ENCODE results near the gene PAIP2.
"Not testable (repeated sequence)": the region's sequence is repeated elsewhere in the genome, so short reads cannot be mapped to it uniquely, and the experiment has no call there.

Gene PAIP2

DNA sequence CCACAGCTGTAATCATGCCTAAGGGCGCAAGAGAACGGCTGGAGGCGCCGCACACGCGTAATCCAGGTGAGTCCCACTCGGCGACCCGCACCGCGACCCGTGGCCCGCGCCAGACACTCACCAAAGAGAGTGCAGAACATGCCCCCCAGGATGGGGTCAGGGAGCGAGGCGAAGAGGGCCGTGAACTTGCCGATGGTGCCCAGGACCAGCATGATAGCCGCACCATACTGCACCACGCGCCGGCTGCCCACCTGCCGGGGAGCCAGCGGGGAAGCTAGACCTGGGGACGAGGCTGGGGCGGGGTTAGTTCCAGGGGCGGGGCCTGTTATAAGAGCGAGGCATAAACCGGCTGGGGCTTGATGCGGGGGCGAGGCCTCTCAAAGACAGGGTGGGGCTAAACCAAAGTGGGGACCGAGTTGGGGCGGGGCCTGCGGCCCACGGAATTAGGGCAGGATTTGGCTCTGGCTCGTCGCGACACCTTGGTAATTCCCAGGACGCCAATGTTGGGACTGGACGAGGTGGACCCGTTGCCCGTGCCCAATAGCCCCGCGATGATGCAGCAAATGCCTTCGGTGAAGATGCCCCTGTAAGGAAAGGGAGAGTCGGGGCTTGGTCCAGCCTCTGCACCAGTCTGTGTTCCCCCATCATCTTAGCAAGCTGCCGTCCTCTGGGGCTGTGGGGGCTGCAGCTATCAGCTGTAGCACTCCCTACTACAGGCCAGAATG lies 36.6 kb downstream of the PAIP2 start:
- DNase-seq (ENCODE audit: low read depth in 1 of 2, low spot score in 1 of 2) = no peak

DNA sequence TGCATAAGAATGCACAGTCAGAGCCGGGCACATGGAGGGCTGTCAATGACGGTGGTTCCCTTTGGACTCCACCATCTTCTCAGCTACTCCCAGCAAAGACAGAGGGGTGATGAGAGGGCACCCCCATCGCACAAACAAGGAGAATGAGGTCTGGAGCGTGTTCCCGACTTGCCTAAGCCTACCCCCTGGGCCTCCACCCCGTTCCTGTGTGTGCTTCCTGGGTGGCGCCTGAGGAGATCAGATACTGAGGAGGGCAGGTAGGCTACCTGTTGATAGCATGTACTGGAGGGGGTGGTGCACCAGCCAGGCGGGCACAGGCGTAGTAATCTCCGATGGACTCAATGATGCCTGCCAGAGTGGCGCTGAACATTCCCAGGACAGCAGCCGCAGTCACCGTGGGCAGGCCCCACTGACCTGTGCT lies 37.3 kb downstream of the PAIP2 start:
- DNase-seq (ENCODE audit: low read depth in 1 of 2, low spot score in 1 of 2) = no peak

DNA sequence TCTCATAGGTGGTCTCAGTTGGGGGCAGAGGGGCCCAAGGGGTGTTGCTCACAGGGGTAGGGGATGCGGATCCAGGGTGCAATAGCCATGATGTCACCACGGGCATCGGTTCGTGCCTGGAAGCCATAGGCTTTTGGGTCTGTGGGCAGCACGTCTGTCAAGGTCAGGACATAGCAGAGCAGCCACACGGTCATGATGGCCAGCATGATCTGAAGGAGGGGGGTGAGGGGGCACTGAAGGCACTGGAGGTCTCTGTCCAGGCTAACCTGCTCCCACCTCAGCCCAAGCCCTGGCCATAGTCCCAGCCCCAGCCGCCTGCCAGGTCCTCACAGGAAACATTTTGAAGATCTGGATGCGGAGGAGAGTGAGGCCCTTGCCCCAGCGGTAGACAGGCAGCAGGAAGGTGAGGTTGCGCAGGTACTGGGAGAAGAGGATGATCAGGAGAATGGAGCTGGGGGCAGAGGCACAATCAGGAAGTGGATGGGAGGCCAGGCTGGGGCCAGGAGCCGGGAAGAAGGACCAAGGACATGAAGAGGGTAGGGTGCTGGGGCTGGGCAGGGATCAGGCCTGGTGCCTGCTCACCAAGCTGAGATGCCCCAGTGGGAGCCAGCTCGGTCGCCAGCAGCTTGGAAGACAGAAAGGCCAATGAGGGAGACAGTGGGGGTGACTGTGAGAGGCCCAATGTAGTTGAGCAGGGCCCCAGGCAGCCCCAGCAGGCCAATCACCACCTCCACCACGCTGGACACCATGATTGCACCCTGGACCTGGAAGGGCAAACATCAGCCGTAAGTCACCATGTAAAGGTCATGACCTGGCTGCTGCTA lies 38.2 kb downstream of the PAIP2 start:
- no peak for DNase-seq (ENCODE audit: low read depth in 1 of 2, low spot score in 1 of 2)

DNA sequence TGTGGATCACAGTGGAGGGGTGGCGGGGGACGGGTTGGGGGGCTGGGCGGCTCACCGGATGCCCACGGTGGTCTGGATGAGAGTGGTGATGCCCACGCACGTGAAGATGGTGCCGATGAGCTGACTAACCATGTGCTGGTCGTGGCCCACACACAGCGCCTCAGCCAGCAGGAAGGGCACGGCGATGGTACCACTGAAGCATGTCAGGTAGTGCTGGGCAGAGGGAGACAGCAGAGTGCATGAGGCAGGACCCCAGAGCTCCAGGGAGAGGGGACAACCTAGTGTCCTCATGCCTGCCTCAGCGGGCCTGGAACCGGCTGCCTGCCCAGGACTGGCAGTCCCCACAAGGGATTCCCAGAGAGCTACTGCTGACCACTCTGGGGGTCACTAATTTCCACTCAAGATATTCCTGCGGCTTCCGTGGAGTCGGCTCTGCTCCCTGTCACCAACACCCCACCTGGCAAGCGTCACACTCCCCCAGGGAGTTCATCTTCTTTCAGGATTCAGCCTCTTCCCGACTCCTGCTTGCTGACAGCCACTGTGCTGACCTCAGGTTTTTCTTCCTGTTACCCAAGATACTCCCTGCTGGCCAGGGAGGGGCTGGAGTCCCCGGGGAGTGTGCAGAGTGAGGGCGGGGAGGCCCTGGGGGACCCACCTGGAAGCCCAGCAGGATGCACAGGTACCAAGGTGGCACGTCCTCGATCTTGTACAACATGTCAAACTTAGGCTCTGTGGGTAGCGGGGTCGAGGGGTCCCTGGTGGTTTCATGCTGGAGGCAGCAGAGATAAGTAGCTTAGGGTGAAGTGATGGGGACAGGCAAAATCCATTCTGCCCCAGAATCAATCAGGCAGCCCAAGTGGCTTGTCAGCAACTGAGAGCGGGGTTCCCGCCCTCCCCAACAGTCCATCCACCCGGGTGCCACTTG lies 40.4 kb downstream of the PAIP2 start:
- DNase-seq (ENCODE audit: low read depth in 1 of 2, low spot score in 1 of 2) = no peak

DNA sequence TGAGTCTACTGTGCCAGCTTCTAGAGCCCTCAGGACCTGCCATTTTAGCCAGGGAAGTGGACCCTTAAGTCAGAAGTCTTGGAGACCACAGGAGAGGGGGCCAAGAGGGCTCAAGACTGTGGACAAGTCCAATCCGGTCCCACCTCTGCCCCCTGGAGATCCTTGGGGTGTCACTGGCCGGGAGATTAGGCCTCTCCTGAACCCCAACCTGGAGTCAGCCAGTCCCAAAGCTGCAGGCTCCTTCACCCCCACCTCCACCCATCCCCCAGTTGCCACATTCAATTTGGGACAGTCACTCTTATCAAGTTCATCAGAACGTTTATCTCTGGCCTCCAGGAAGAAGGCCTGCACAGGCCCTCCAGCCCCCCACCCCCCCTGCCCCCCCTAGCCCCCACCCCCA lies 41.2 kb downstream of the PAIP2 start:
- no peak for DNase-seq (ENCODE audit: low read depth in 1 of 2, low spot score in 1 of 2)

DNA sequence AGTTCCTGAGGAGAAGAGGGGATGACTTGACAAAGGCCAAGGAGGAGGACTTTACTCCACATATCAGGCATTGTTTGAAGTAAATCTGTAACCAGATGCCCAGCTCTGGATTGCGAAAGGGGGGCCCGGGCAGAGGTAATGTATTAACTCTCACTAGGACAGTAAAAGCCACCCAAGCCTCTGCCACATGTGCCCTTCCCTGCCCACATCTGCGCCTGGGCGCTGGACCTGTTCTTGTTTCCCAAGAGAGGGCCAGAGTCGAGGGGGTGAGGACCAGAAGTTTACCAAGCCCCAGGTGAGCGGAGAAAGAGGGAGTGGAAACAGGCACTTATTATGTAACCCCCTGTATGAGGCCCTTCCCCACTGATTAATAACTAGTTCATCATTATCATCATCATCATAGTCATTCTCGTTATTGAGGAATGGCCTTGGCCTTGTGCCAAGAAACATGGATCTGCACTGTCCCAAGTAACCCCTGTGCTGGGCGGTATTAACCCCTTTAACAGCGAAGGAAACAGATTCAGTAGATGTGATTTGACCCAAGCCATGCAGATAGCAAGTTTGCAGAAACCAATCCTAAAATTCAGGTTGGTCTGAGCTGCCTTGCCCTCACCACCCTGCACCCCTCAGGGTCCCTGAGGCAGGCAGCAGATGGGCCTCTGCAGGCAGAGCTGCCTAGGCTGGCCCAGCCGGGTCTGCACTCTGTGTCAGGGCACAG lies 41.8 kb downstream of the PAIP2 start, which contains the start of gene SLC23A1:
TSS of gene SLC23A1 (minus strand) at position 23 of the 718 bp plus-strand sequence. CDS start 44 bp downstream, outside the sequence.
- no peak for DNase-seq (ENCODE audit: low read depth in 1 of 2, low spot score in 1 of 2)

DNA sequence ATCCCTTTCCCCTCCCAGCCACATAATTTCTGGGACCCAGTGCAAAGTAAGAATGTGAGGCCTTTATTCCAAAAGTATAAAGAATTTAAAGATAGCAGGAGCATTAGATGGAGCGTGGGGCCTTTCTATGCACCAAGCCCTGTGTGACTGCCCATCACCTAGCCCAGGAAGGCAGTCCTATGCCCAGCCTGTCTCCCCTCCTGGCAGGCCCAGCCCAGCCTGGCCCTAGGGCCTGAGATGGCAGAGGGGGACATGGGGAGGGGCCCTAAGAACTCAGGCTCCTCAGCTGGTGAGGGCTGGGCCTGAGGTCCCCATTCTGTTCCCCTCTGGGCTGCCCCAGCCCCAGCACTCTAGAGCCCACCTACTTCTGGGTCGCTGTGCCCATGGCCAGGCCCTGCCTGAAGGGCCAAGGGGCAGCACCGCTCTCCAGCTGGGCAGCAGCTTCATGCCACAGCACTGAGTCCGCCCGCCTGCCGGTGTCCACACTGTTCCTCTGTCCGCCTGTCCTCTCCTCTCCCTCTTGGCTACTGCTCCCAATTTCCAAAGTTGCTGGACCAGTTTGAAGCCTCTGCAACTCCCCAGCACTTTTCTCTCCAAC lies 42.4 kb downstream of the PAIP2 start:
- DNase-seq (ENCODE audit: low read depth in 1 of 2, low spot score in 1 of 2) = no peak

DNA sequence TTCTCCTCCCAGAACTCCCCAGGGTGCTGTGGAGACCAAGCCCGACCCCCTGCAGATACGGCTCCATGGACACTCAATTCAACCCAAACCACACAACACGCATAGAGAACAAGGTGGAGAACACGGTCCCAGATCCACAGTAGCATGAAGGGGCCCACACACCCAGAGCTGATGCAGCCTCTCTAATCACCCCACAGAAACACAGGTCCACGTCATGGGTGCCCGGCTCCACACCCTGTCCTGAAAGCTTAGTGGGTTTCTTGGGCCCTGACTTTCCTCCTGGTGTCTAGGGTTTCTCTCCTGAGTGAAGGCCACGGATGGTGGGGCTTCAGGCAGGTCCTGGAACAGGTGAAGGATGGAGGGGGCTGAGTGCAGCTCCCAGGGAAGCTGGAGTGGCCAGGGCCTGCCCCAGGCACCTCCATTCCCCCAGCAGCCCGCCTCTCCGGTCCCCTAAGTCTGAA lies 43.0 kb downstream of the PAIP2 start:
- DNase-seq (ENCODE audit: low read depth in 1 of 2, low spot score in 1 of 2) = no peak

DNA sequence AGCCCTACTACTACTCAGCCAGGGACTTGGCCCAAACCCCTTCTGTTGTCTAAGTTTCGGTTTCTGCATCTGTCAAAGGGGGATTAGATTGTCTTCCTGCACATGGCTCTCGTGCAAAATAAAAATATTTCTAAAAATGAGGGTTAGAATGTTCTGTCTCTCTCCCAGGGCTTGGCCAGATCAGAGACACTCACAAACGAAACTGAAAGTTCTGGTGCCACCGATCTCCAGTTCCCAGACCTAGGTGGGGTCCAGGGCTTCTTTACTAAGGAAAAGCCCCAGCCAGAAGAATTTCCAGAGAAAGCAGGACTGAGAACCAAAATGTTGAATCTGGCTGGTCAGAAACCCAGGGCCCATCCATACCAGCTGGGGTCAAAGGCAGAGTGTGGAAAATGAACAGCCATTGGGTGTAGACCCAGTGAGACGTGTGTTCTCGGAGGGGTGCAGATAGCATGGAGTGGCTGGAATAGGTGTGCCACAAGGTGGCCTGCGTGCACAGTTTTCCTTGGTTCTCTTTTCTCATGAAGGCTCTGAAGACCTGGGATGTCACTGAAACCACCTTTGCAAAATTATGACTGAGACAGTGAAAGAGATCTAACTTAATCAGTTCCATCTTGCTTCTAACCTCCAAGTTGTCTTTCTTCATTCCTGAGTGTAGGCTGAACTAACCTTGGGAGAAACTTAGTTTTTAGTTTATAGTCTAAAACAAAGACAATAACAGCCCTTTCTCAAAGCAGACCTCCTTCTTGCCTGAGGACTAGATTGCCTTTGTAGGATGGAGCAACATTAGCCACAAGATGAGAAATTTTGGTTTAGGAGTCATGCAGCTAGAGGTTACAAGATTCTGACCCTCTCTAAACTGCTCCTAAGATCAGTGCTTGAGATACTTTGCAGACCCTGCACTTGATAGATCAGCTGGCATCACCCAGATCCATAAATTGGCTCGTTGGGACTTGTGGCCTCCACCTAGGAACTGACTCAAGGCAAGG lies 43.7 kb downstream of the PAIP2 start:
- no peak for DNase-seq (ENCODE audit: low read depth in 1 of 2, low spot score in 1 of 2)

DNA sequence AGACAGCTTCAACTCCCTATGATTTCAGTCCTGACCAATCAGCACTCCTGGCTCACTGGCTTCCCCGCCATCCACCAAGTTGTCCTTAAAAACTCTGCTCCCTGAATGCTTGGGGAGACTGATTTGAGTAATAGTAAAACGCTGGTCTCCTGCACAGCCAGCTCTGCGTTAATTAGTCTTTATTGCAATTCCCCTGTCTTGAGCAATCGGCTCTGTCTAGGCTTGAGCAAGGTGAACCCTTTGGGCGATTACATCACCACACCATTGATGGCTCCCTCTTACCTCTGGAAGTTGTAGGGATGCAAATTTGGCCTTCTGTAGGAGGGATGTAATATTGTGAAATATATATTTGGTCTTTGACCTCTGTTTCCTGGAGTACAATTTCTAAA lies 44.4 kb downstream of the PAIP2 start:
- DNase-seq (ENCODE audit: low read depth in 1 of 2, low spot score in 1 of 2) = no peak

DNA sequence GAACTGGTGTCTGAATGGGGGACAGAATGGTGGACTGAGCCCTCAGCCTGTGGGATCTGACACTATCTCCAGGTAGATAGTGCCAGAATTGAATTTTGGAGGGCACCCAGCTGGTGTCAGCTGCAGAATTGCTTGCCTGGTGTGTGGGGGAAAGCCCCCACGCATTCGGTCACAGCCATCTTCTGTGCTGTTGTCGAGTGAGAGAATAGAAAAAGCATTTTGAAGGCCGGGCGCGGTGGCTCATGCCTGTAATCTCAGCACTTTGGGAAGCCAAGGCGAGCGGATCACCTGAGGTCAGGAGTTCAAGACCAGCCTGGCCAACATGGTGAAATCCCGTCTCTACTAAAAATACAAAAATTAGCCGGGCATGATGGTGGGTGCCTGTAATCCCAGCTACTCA lies 45.3 kb downstream of the PAIP2 start:
- DNase-seq (ENCODE audit: low read depth in 1 of 2, low spot score in 1 of 2) = not testable (repeated sequence)

DNA sequence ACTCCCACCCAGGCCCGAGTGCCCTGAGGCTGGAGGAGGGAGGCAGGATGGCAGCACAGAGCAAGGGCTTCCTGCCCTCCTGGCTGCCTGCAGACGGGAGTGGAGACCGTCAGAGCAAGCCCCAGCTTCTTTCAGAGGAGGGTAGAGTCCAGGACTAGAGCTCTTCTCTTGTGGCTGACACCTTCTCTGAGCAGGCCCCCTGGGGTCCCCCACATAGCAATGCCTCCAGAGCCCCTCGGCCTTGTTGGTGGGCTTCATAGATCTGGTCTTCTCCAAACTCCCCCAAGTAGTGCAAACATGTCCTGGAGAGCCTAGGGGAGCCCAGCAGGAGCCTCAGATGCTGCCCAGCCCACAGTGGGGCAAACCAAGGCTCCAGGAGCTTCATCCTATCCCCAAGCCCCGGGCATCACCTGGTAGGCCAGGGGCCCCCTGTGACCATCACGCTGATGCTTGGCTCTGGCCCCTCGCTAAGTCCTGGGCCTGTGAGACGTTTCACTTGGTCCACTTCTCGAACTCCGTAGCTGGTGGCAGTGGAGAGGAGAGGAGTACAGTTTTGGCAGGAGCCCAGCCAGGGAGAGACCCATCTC lies 46.0 kb downstream of the PAIP2 start:
- no peak for DNase-seq (ENCODE audit: low read depth in 1 of 2, low spot score in 1 of 2)

DNA sequence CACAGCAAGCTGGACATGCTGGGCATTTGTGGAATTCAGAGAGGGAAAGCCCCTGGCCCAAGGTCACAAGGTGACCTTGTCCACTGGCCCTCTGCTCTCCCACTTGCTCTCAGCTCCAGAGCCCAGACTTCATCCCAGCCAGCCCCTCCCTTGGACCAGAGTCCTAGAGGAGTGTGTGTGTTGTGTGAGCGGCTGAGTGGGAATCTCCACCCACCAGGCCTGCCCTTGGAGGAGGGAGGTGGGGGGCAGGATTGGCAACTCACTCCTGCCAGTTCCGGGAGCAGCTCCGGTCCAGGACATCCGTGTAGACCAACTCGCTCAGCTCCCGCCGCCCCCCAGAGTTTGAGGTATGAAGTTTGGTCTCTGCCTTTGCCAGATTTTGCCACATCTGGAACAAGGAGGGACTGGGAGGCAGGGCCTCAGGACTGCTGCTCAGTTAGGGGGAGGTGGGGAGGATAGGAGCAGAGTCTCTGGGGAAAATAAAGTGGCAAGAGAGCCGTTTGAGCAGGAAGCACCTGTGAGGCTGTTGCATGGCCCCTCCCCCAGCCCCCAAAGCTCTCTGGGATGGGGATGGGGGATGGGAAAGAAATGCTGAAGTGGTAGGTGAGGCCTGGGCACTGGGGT lies 46.7 kb downstream of the PAIP2 start:
- DNase-seq (ENCODE audit: low read depth in 1 of 2, low spot score in 1 of 2) = no peak

DNA sequence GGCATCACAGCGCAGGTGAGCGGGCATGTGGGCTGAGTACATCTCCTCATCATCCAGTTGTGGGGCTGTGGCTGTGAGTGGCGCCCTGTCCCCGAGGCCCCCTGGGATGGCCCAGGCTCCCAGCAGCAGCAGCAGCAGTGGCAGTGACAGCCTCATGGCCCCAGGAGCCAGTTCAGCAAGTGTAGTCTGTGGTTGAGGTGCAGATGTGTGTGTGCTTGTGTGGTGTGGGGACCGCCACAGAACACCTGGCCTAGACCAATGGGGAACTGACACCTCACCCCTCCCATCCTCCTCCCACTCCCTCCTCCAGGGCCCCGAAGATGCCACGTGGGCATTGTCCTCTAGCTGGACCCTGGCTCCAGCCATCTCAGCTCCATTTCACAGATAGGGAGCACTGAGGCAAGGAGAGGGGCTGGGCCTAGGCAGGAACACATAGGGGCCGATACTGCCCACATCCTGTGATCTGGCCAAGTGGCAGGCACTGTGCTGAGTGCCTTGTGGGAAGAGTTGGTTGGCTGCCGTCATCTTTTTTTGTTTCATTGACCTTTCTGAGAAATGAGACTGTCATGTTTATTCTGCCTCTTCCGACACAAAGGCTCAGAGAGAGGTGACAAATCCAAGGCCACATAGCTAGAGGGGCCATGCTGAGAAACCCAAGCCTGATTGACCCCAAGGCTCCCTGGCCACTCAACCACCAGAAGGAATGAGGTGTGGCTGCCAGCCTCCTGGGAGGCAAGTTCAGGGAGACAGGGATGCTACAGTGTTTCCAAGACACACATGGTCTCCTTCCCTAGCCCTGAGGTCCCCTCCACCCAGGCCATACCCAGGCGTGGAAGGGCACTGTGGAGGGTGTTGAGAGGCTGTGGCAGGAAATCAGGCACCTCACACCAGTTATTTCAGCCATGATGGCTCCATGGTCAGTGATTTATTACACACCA lies 48.3 kb downstream of the PAIP2 start, which contains the start of gene MZB1:
TSS of gene MZB1 (minus strand) at position 213 of the 938 bp plus-strand sequence. CDS start at position 156, 57 bp downstream.
- peak; percentile 17 to 24 for DNase-seq (ENCODE audit: low read depth in 1 of 2, low spot score in 1 of 2)

DNA sequence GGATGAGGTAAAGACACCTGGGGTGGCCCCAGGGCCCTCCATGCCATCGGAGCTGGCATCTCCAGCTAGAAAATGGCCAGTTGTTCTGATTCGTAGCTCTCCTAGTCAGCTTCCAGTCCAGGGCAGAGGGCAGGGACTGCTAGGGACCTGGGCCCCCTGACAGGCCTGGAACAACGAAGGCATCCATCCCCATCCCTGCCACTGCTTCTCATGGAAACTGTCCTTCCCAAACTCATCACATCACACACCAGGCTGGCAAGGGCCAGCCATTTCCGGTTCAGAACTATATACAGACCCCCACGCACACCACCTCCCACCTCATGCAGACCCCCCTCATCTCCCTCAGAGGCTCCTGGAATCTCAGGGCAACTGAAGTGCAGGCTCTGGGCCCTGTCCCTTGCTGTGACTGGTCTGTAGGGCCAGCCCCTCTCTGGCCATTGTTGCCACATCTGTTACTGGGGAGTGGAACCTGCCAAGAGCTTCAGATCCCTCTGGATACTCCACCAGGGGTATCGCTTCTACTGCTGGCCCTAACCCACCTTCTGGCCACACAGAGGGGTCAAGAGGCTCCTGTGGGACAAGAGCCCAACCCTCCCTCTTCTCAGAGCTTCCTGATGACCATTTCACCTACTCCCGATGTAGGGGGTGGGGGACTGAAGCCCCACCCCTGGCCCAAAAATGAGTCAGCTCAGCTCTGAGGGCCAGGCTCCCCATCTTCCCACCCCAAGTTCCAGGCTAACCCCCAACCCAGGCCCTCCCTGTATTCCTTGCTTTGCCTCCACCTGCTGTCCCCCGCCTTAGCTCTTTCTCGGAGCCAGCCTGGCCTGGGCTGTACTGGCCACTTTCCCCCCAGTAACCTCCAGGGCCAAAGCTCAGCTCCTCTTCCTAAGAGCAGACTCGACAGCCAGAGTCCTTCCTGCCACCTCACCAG lies 49.2 kb downstream of the PAIP2 start:
- no peak for DNase-seq (ENCODE audit: low read depth in 1 of 2, low spot score in 1 of 2)
